ENCODE measurements around the gene FOXO6.

Gene FOXO6

DNA sequence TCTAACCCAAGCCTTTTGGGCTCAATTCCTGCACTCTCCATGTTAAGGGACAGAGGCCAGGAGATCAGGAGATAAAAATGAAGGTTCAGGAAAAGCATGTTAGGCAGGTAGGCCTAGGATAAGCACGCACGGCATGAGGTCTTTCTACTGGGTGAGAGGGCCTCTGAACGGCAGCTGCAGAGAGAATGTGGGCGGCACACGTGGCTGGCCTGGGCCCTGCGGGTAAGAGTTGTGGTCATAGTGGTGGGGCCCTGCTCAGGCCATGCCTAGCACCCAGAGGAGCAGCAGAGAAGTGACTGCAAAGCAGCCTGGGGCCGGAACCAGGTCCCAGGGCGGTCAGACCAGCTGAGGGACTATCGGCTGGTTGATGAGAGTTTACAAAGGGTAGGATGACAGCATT is 7.5 kb upstream of the FOXO6 start:
- DNase-seq = no peak

DNA sequence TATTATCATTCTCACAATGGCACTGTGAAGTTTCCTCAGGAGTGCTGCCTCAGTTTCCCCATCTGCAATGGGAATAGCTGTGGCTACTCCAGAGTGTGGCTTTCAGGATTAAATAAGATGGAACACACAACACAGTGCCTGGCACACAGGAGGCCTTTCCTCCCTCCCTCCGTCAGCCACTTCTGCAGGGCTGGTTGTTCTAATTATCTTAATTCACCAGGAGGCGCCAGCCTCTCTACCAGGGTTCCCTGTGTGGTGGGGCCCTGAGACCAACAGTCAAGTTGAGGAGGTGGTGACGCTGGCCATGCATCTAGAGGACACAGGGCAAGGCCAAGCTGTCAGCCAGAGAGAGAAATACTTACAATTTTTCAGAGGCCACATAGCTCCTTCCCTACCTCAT is 6.3 kb upstream of the FOXO6 start:
- DNase-seq = no peak

DNA sequence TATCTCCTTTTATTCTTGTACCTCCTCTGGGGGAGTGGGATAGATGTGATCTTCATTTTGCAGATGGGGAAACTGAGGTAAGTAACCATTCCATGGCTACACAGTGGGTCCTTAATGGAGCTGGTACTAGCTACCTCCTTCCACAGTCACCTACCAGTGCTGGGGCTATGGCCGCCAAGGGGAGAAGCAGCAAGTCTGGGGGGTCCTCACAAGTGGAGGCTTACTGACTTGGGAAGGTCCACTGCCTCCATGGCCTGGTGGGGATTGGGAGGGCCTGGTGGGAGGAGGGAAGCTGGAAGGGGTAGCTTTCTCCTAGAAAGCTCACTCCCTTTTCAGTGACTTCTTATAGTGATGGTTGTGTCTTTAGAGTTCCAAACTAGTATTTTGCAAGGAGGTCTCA is 5.9 kb upstream of the FOXO6 start:
- DNase-seq = no peak

DNA sequence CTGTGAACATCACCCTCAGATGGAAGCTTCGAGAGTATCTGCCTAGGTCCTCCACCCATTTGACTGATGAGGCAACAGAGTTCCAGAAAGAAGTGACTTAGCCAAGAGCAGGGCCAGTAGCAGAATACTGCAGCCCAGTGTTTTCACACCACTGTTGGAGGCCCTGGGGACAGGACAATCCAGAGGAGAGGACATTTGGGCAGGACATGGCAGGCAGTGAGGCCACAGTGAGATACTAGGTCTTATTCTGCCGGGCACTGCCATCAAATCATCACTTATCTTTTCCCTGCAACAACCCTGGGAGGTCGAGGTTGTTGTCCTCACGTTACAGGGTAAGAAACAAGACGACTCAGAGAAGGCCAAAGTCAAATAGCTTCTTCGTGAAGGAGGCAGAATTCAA is 5.5 kb upstream of the FOXO6 start:
- DNase-seq = no peak

- DNase-seq = no peak
Observed at GRCh38 chr1:41356752-41357151, 4.5 kb upstream of the FOXO6 start.

DNA sequence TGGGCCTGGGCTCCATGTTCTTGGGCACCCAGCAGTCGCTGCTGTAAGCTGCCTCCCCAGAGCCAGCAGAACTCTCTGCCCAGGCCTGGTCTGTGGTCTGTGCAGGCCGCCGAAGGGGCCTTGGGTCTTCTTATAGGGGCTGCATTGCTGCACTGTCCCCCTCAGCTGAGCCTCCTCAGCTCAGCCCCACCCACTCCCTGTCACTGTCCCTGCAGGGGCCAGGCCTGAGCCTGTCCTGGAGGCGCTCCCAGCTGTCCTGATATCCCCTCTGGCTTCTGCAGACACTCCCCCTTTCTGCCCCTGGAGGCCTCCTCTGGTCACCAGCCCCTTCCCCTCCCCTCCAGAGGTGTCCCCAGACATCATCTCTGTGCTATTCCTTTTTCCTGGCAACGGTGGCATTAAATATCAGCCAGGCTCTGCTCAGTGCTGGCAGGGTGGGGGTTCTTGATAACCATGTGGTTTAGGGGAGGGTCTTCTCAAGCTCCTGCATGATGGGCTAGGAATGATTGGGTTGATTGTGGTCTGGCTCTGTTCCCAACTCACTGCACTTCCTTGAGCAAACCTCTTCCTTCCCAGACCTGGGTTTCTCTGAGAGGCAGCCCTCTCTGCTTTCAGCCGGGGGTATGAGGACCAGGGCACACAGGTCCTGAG is 3.7 kb upstream of the FOXO6 start:
- no peak for DNase-seq

GRCh38 chr1:41358131-41359021 is 2.9 kb upstream of the FOXO6 start:
- peak; percentile 94 for DNase-seq

DNA sequence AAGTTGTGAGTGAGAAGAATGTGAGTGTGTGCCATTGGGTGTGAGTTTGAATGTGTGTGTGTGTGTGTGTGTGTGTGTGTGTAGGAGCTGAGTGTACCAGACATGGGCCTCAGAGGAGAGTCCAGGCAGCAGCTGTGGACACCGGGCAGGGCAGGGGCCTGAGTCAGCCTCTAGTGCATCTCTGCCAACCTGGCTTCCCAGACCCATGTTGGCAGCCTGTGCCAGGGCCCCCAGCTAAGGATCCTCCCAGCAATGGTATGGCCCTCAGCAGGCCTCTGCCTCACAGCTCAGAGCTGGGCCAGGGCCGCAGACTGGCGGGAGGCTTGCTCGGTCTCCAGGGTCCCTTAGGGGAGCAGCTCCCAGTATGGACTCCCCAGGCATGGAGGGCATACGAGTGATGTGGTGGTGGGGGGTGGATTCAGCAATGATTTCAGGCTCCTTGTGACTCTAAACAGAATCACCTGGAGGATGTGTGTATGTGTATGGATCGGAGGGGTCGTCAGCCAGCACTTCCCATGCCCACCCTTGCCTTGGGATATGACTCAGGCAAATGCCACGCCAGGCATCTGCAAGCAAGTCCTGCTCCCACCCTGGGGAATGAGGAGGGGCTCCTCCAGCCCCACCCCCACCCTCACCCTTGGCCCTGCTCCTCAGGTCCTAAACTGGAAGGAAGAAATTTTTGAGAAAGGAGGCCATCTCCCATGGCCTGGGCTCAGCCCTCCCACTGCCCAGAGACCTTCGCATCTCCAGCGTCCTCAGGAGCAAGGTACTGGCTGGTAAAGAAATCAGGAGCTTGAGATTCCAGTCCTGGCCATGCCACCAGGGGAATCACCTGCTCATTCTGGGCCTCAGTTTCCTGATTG is 1.8 kb upstream of the FOXO6 start:
- DNase-seq = no peak

DNA sequence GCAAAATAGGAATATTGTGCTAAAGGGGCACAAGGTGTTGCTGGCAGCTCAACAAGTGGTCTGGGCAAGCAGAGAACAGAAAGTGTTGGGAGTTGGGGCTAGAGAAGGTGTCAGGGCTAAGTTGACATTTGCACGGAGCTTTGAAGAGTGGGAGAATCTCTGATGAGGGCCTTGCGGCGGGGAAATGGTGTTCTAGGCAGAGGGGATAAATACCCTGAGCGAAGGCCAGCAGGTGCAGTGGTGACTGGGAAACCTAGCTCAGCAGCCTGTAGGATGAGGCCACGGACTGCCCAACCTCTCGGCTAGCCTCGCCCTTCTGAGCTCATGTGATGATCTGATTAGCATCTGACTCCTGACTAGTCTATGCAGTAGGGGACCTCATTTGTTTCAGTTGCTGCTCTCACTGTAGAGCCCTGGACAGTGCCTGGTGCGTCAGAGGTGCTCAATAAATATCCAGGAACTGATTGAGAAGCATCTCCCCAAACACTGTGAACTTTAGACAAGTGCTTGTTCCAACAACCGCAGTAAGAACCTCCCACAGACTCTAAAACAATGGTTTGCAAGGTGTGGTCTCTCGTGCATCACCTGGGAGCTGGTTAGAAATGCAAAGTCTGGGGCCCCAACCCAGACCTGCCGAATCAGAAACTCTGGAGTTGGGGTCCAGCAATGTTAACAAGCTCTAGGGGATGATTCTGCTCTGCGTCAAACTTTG is 1.0 kb upstream of the FOXO6 start:
- peak; percentile 94 for DNase-seq

- DNase-seq = no peak
Observed at GRCh38 chr1:41361495-41362356, 492 bp downstream of the FOXO6 start.

DNA sequence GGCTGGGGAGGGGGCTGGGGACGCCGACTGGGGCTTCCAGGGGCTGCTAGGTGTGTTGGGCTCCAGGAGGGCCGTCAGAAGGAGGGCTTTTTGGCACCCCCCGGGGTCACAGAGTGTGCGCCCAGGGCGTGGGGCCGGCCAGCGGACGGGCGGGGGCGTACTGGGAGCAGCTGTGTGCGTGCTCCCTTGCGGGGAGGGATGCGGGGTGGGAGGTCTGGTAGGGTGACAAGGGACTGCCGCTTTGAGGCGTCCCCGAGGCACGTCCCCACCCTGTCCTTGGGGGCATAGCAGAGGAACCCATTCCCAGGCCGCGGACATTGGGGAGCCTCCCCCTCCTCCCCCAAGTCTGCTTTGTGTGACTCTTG is 1.1 kb downstream of the FOXO6 start:
- DNase-seq = no peak

DNA sequence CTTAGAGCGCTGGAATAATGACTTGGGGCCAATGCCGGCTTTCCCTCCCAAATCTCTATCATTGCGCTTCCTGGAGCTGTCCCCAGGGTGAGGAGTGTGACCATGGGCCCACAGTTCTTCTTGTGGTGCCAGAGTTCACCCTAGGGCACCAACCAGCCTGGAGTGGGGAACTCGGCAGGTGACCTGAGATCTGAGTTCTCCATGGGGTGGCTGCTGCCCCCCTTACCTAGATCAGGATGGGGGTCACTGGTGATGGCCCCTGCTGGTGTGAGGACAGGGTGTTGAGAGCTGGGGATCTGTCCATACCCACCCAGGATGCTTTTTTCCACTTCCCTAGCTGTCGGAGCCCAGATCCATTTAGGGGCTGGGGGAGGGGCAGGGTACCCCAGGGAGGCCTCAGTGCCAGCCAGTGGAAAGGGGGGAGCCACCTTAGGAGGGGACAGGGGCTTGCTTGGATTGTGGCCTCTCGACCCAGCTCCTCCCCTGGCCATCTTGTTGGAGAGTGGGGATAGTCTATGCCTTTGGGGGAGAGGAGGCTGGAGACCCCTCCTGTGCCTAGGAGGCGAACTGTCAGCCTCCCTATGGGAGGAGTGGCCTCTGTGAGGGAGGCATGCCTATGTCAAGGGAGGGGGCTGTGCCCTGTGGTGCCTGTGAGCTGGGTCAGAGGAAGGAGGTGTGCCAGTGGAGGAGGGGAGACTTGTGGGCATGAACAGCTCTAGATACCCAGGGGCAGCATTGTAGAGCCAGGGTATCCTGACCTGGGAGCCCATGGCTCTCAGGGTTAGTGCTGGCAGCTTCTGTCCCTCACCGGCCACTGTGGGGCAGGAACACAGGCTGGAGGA is 1.7 kb downstream of the FOXO6 start:
- DNase-seq = peak; percentile 93

- DNase-seq = no peak
Observed at GRCh38 chr1:41363591-41364320, 2.5 kb downstream of the FOXO6 start.

DNA sequence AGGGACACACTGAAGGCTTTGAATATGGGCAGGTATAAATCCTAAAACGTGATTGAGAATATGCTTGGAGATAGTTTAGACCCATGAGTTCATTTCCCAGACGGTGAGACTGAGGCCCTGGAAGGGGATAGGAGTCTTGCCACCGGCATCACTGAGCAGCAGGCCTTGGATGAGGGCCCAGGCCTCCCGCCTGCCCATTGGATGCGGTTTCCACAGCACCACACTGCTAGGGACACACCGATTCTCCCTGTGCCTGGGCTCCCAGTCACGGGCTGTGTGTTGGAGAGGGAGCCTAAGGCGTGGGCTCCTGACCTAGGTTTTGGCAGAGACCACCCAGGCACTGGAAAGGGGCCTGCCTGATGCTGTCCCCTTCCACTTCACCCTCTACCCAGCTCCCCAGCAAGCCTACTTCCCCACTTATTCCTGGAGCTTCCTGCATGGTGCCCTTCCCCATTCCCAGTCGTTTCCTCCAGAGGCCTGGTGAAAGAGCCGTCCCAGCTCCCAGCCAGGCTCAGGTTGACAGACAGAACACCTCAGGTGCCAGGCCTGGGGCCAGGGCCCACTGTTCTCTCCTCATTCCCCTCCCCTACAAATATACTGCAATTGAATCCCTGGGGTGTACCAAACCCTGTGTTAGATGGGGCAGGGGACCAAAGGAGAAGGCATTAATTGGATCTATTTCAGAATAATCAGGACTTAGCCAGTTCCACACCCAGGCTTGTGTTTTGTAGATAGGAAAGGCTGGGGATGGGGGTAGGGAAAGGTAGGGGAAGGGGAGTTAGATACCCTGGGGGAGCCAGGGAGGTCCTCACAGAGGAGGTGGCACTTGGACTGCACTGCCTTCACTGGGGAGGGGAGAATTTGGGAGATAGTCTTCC is 3.4 kb downstream of the FOXO6 start:
- DNase-seq = peak; percentile 99

DNA sequence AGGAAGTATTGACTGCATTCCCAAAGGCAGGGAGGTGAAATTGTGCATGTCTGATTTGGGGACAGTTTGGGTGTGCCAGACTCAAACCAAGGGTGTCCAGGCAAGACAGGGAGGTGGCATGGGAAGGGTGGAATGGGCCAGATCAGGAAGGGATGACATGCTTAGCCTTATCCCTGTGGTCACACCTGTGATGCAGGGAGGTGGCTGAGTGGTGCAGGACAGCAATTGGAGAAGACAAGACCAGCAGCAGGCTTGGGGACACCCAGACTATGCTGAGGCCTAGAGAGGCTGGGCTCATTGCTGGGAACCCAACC is 4.0 kb downstream of the FOXO6 start:
- DNase-seq = no peak

GRCh38 chr1:41365772-41366454 is 4.7 kb downstream of the FOXO6 start:
- DNase-seq = peak; percentile 100

DNA sequence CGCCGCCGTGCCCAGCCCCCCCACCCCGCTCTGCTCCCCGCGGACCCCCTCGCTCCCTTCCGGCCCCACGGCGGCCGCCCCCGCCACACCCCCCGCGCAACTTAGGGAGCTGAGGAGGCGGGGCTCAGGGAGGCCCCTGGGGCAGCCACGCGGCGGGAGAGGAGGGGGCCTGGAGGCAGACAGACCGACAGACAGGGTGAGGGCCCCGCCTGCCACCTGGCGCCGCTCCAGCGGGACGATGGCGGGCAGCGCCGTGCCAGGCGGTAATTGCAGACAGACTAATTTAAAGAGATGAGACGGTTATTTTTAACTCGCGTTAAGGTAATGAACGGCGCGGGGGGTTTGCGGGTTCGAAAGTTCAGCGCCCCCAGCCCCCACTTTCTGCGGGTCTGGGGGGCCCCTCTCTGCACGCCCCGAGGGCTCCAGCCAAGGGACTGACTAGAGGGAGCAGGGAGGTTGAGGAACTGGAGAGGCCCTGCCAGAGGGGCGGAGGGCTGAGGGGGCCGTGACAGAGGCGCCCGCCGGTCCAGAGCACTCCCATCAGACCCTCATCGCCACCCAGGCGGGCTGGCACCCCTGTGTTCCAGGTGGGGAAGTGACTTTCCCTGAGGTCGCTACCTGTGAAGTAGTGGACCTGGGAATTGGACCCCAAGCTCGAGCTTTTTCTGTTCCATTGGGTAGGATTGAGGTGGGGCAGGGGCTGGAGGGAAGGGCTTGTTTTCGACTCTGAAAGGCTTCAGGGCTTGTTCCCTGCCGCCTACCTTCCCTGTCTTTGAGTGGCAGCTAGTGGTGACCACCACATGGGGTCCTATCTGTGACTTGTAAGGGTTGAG is 5.4 kb downstream of the FOXO6 start:
- peak; percentile 100 for DNase-seq

GRCh38 chr1:41367288-41367642 is 6.0 kb downstream of the FOXO6 start:
- peak; percentile 98 for DNase-seq

Measured in DMS 273 treated with DMSO at 0.1 percent for 48 hours (cell line).